ENCODE results near the gene SETD7. TPM values are rescaled to one million over a fixed set of nuclear protein-coding genes. Genes with fewer than 3 reads are reported as not detected.

The SETD7 gene
- total RNA-seq, 1 experiment from 2014 or later, result 41.6 TPM

DNA sequence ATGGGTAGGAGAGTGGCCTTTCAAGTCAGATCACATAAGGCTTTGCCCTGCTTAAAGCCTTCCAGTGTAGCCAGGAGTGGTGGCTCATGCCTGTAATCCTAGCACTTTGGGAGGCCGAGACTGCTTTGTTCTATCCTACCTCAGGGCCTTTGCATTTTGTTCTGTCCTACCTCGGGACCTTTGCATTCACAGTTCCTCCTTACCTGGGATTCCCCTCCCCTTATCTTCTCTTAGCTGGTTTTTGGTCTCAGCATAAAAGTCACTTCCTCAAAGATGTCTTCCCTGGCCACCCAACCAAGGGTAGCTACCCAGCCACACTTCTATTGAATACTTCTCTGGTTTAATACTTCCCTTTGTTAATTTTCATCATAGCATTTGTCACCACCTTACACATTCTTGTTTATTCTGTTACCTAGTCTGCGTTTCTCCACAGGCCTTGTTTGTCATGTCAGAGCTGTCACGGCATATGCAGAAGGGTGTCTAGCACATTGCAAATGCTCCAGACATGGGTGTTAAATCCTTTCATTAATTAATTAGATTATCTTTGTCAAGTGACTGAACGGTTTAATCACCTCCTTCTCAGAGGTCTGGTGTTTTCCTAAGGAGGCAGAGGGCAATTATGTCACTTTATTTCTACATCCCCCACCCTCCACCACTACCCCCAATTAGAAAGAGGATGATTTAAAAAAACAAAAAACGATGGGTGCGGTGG lies 11.3 kb upstream of the SETD7 start:
- H3K9me3 ChIP-seq (ENCODE audit: control insufficient read depth in 1 of 2, insufficient read depth in 1 of 2, low read depth in 1 of 2, low read length in 2 of 2), result no peaks in the 10 kb centered on the region
- no peaks in the 10 kb centered on the region for H3K36me3 ChIP-seq (ENCODE audit: control insufficient read depth in 1 of 2, insufficient read depth in 2 of 2, low read length in 2 of 2)
- no peak overlapping the region for H3K4me3 ChIP-seq (replicated peaks in 1 of 2; ENCODE audit: low read depth in 1 of 2, low read length in 2 of 2)
- no peaks in the 10 kb centered on the region for H3K4me1 ChIP-seq (ENCODE audit: control insufficient read depth in 1 of 2, insufficient read depth in 2 of 2, low read length in 2 of 2)
- intact Hi-C loops (cut with micrococcal nuclease), result no loop called here
- no peaks in the 10 kb centered on the region for H4K20me1 ChIP-seq (ENCODE audit: insufficient read depth)
- H3K9me2 ChIP-seq (ENCODE audit: insufficient read depth), result no peaks in the 10 kb centered on the region
- POLR2A ChIA-PET, result no interaction called here
- H3K27ac ChIP-seq (ENCODE audit: low read depth, low read length), result no peak overlapping the region
- no peaks in the 10 kb centered on the region for H3K79me2 ChIP-seq (ENCODE audit: insufficient read depth, low read length)
- no peak overlapping the region for H3K9ac ChIP-seq (ENCODE audit: low read length)
- RAD21 ChIA-PET (ENCODE audit: low non-redundant PET in 1 of 2, low total read pairs in 2 of 2, uncharacterized antibody in 2 of 2, unreplicated experiment in 2 of 2), result no interaction called here
- no peak for TF ChIP-seq SP1 (IDR thresholded peaks at IDR 0.05; ENCODE audit: low read depth)
- TF ChIP-seq RAD21 (IDR thresholded peaks at IDR 0.05; ENCODE audit: low read depth), result no peak
- no peak for TF ChIP-seq POLR2A (IDR thresholded peaks at IDR 0.05; ENCODE audit: borderline replicate concordance, extremely low read depth, insufficient read depth, insufficient read length)
- TF ChIP-seq ZFX (IDR thresholded peaks at IDR 0.05), result no peak
- TF ChIP-seq CEBPB (IDR thresholded peaks at IDR 0.05; ENCODE audit: low read depth), result no peak
- TF ChIP-seq ELF1 (IDR thresholded peaks at IDR 0.05; ENCODE audit: borderline replicate concordance, low read depth), result no peak
- TF ChIP-seq JUND (IDR thresholded peaks at IDR 0.05), result no peak
- TF ChIP-seq SRF (IDR thresholded peaks at IDR 0.05; ENCODE audit: low read depth), result no peak
- TF ChIP-seq ZNF274 (IDR thresholded peaks at IDR 0.05; ENCODE audit: low read depth, low read length), result no peak
- TF ChIP-seq, protein P1, sequence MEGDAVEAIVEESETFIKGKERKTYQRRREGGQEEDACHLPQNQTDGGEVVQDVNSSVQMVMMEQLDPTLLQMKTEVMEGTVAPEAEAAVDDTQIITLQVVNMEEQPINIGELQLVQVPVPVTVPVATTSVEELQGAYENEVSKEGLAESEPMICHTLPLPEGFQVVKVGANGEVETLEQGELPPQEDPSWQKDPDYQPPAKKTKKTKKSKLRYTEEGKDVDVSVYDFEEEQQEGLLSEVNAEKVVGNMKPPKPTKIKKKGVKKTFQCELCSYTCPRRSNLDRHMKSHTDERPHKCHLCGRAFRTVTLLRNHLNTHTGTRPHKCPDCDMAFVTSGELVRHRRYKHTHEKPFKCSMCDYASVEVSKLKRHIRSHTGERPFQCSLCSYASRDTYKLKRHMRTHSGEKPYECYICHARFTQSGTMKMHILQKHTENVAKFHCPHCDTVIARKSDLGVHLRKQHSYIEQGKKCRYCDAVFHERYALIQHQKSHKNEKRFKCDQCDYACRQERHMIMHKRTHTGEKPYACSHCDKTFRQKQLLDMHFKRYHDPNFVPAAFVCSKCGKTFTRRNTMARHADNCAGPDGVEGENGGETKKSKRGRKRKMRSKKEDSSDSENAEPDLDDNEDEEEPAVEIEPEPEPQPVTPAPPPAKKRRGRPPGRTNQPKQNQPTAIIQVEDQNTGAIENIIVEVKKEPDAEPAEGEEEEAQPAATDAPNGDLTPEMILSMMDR (IDR thresholded peaks at IDR 0.05 in 2 of 3, conservative IDR thresholded peaks at IDR 0.05 in 1 of 3; ENCODE audit: borderline replicate concordance in 1 of 3, insufficient read depth in 1 of 3, low read depth in 2 of 3, low read length in 2 of 3), result no peak
- no peak for TF ChIP-seq EZH2phosphoT487 (IDR thresholded peaks at IDR 0.05; ENCODE audit: borderline replicate concordance)
- no peak for TF ChIP-seq TCF7L2 (IDR thresholded peaks at IDR 0.05; ENCODE audit: borderline replicate concordance, extremely low read depth, insufficient read depth, insufficient read length)
- TF ChIP-seq FOSL1 (IDR thresholded peaks at IDR 0.05; ENCODE audit: low read depth), result no peak
- no peak for TF ChIP-seq CBX3 (IDR thresholded peaks at IDR 0.05; ENCODE audit: low read depth)
- no peak for TF ChIP-seq ATF3 (IDR thresholded peaks at IDR 0.05)
- TF ChIP-seq, protein P2, sequence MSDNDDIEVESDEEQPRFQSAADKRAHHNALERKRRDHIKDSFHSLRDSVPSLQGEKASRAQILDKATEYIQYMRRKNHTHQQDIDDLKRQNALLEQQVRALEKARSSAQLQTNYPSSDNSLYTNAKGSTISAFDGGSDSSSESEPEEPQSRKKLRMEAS (IDR thresholded peaks at IDR 0.05), result no peak
- no peak for TF ChIP-seq EGR1 (IDR thresholded peaks at IDR 0.05; ENCODE audit: low read depth)
- TF ChIP-seq POLR2AphosphoS5 (IDR thresholded peaks at IDR 0.05; ENCODE audit: low read depth, low read length), result no peak
- TF ChIP-seq, protein P3, sequence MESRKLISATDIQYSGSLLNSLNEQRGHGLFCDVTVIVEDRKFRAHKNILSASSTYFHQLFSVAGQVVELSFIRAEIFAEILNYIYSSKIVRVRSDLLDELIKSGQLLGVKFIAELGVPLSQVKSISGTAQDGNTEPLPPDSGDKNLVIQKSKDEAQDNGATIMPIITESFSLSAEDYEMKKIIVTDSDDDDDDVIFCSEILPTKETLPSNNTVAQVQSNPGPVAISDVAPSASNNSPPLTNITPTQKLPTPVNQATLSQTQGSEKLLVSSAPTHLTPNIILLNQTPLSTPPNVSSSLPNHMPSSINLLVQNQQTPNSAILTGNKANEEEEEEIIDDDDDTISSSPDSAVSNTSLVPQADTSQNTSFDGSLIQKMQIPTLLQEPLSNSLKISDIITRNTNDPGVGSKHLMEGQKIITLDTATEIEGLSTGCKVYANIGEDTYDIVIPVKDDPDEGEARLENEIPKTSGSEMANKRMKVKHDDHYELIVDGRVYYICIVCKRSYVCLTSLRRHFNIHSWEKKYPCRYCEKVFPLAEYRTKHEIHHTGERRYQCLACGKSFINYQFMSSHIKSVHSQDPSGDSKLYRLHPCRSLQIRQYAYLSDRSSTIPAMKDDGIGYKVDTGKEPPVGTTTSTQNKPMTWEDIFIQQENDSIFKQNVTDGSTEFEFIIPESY (IDR thresholded peaks at IDR 0.05; ENCODE audit: extremely low read depth, insufficient replicate concordance, low read length), result no peak
- TF ChIP-seq REST (IDR thresholded peaks at IDR 0.05; ENCODE audit: low read depth), result no peak
- no peak for ATAC-seq
- no peak overlapping the region for H2AFZ ChIP-seq (ENCODE audit: low read depth, low read length, poor library complexity, severe bottlenecking)
- CTCF ChIA-PET, result no interaction called here
- H3K27me3 ChIP-seq (ENCODE audit: insufficient read depth, low read length), result no peaks in the 10 kb centered on the region
- no peak overlapping the region for H3K4me2 ChIP-seq (ENCODE audit: low read length)
- DNase-seq (ENCODE audit: low read depth, low spot score), result no peak
- BruUV-seq (replicated peaks), result no TSS peak

Data from HCT116 (cell line).